ENCODE measurements around the gene TSPAN6. TPM values are rescaled to one million over a fixed set of nuclear protein-coding genes. Genes with fewer than 3 reads are reported as not detected.

The TSPAN6 gene
- total RNA-seq, 1 donor from 2014 or later, result 36.0 TPM

DNA sequence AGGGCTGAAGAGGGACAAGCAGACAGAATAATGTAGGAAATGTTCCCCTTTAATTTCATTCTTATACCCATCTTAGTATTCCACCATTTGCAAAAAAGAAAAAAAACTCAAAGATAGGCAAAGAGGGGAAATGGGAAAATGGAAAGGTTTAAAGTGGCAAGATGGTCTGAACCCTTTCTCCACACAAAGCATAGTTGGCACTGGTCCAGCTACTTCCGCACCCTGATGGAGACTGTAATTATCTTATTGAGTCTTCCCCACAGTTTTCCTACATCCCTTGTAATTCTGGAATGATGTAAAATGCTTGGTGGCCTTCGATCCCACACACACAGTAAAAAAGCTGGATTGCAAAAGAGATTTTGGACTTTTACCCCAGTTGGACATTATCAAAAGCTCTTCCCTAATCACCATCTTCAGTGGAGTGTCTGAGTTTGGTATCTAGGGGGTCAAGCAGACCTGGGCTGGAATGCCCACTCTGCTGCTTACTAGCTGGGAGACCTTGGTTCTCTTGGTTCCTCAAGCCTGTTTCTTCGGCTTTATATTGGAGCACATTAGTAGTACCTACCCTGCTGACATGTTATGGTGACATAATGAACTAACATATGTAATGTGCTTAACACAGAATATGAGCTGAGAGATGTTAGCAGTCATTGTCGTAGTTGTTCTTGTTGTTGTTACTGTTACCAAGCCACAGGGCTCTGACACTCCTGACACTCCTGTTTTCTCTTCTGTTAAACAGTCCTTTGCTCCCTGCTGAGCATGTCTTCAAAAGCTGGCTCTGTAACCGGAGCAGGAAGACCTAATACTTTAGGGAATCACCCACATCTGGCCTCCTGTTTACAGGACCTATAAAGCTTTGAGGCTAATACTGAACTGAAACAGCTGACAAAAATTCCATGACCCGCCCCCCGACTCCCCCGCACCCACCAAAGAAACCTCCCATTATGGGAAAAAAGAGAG is 12.1 kb upstream of the TSPAN6 start:
- Histone ChIP-seq H3K9me3 (ENCODE audit: control insufficient read depth in 3 of 3, low read length in 3 of 3) (no peaks in the 10 kb centered on the region), H3K36me3 (ENCODE audit: control insufficient read depth in 3 of 3, insufficient read depth in 3 of 3, low read length in 3 of 3) (no peaks in the 10 kb centered on the region), H3K27me3 (ENCODE audit: control insufficient read depth in 3 of 3, insufficient read depth in 3 of 3, low read length in 3 of 3) (peaks cover 0 to 14% (median 0%) of the 10 kb centered on the region in 3 donors), H3K4me3 (ENCODE audit: low read length in 3 of 3) (no peak overlapping the region), H3K27ac (ENCODE audit: low read depth, low read length) (peak overlapping the region; percentile 78), H3K9ac (ENCODE audit: low read depth in 1 of 3, low read length in 3 of 3) (no peak overlapping the region), H3K4me1 (ENCODE audit: control insufficient read depth in 3 of 3, insufficient read depth in 3 of 3, low read length in 3 of 3) (peaks cover 0 to 14% (median 0%) of the 10 kb centered on the region in 3 donors)

- peak overlapping the region; percentile 78 for H3K27ac ChIP-seq (ENCODE audit: low read depth, low read length)
- H3K9ac ChIP-seq (ENCODE audit: low read depth in 1 of 3, low read length in 3 of 3), result no peak overlapping the region
- no peaks in the 10 kb centered on the region for H3K36me3 ChIP-seq (ENCODE audit: control insufficient read depth in 3 of 3, insufficient read depth in 3 of 3, low read length in 3 of 3)
- H3K4me1 ChIP-seq (ENCODE audit: control insufficient read depth in 3 of 3, insufficient read depth in 3 of 3, low read length in 3 of 3), result peaks cover 0 to 14% (median 0%) of the 10 kb centered on the region in 3 donors
- H3K27me3 ChIP-seq (ENCODE audit: control insufficient read depth in 3 of 3, insufficient read depth in 3 of 3, low read length in 3 of 3), result peaks cover 0 to 14% (median 0%) of the 10 kb centered on the region in 3 donors
- no peaks in the 10 kb centered on the region for H3K9me3 ChIP-seq (ENCODE audit: control insufficient read depth in 3 of 3, low read length in 3 of 3)
- no peak overlapping the region for H3K4me3 ChIP-seq (ENCODE audit: low read length in 3 of 3)
Observed at GRCh38 chrX:100647739-100648138, 11.1 kb upstream of the TSPAN6 start.

DNA sequence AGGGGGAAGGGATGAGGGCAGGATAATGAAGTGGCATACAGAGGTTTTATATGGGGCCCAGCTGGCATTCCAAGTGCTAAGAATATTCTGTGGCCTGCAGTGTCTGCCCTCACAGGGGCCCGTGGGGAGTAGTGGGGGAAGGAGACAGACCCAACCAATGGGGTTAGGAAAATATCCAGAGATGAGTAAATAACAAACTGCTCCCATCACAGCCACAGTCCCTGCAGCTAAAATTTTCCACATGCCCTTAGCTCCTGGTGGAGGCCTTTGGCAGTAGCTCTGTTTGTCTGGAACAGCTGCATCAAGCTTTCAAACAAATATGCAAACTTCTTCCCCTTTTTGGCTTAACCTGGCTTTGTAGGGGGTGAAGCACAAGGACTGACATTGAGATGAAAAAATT is 10.5 kb upstream of the TSPAN6 start:
- Histone ChIP-seq H3K9me3 (ENCODE audit: control insufficient read depth in 3 of 3, low read length in 3 of 3) (no peaks in the 10 kb centered on the region), H3K27me3 (ENCODE audit: control insufficient read depth in 3 of 3, insufficient read depth in 3 of 3, low read length in 3 of 3) (peaks cover 0 to 14% (median 0%) of the 10 kb centered on the region in 3 donors), H3K4me3 (ENCODE audit: low read length in 3 of 3) (no peak overlapping the region), H3K36me3 (ENCODE audit: control insufficient read depth in 3 of 3, insufficient read depth in 3 of 3, low read length in 3 of 3) (no peaks in the 10 kb centered on the region), H3K27ac (ENCODE audit: low read depth, low read length) (peak overlapping the region; percentile 52), H3K4me1 (ENCODE audit: control insufficient read depth in 3 of 3, insufficient read depth in 3 of 3, low read length in 3 of 3) (peaks cover 0 to 14% (median 0%) of the 10 kb centered on the region in 3 donors), H3K9ac (ENCODE audit: low read depth in 1 of 3, low read length in 3 of 3) (no peak overlapping the region)

DNA sequence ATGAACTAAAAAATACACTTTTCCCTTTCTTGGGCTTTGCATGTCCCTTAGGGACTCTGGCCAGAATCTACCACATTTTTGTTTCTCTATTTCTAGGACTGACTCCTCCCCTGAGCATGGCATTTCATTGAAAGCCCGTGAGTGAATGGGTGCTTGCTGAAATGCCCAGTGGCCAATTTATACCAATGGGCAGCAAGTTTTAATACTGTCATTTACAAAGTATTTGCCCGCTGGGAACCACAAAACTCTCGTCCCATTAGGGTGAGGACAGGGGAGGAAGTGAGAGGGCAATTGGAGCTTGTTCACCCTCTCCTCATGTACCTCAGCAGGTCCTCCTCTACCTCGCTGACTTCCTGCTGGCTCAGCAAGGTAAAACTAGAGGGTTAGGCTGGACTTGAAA is 8.5 kb upstream of the TSPAN6 start:
- no peak overlapping the region for H3K4me3 ChIP-seq (ENCODE audit: low read length in 3 of 3)
- peaks cover 0 to 14% (median 0%) of the 10 kb centered on the region in 3 donors for H3K27me3 ChIP-seq (ENCODE audit: control insufficient read depth in 3 of 3, insufficient read depth in 3 of 3, low read length in 3 of 3)
- H3K27ac ChIP-seq (ENCODE audit: low read depth, low read length), result peak overlapping the region; percentile 52
- no peaks in the 10 kb centered on the region for H3K36me3 ChIP-seq (ENCODE audit: control insufficient read depth in 3 of 3, insufficient read depth in 3 of 3, low read length in 3 of 3)
- H3K4me1 ChIP-seq (ENCODE audit: control insufficient read depth in 3 of 3, insufficient read depth in 3 of 3, low read length in 3 of 3), result peaks cover 0 to 12% (median 0%) of the 10 kb centered on the region in 3 donors
- H3K9me3 ChIP-seq (ENCODE audit: control insufficient read depth in 3 of 3, low read length in 3 of 3), result no peaks in the 10 kb centered on the region
- peak overlapping the region in 1 of 3 donors; percentile 25 for H3K9ac ChIP-seq (ENCODE audit: low read depth in 1 of 3, low read length in 3 of 3)

GRCh38 chrX:100643956-100644860 is 7.6 kb upstream of the TSPAN6 start, which contains the start of gene SRPX2:
TSS of gene SRPX2 (plus strand) at chrX:100644199. CDS start at chrX:100646323, 2,124 bp downstream.
- Histone ChIP-seq H3K9me3 (ENCODE audit: control insufficient read depth in 3 of 3, low read length in 3 of 3) (no peaks in the 10 kb centered on the region), H3K36me3 (ENCODE audit: control insufficient read depth in 3 of 3, insufficient read depth in 3 of 3, low read length in 3 of 3) (no peaks in the 10 kb centered on the region), H3K4me3 (ENCODE audit: low read length in 3 of 3) (peak within 1 kb of the TSS in 2 of 3 donors; percentile 10 to 67), H3K9ac (ENCODE audit: low read depth in 1 of 3, low read length in 3 of 3) (peak within 1 kb of the TSS in 1 of 3 donors; percentile 25), H3K4me1 (ENCODE audit: control insufficient read depth in 3 of 3, insufficient read depth in 3 of 3, low read length in 3 of 3) (peaks cover 0 to 10% (median 0%) of the 10 kb centered on the region in 3 donors), H3K27me3 (ENCODE audit: control insufficient read depth in 3 of 3, insufficient read depth in 3 of 3, low read length in 3 of 3) (peaks cover 0 to 14% (median 0%) of the 10 kb centered on the region in 3 donors), H3K27ac (ENCODE audit: low read depth, low read length) (peak within 1 kb of the TSS; percentile 52)

DNA sequence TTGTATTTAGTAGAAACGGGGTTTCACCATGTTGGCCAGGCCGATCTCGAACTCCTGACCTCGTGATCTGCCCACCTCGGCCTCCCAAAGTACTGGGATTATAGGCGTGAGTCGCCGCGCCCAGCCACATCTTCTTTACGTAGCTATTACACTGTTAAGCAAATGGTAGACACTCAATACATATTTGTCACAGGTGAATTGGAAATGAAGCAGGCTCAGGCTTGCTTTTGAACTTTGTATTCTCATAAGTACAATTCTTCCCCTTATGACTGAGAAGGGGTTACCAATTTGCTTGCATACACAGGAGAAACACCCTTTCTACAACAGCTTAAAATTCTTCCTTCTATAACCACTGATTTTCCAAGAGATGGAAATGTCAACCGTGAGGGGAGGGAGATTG is 6.6 kb upstream of the TSPAN6 start:
- no peak overlapping the region for H3K9ac ChIP-seq (ENCODE audit: low read depth in 1 of 3, low read length in 3 of 3)
- H3K27me3 ChIP-seq (ENCODE audit: control insufficient read depth in 3 of 3, insufficient read depth in 3 of 3, low read length in 3 of 3), result peaks cover 0 to 14% (median 0%) of the 10 kb centered on the region in 3 donors
- no peak overlapping the region for H3K27ac ChIP-seq (ENCODE audit: low read depth, low read length)
- H3K4me3 ChIP-seq (ENCODE audit: low read length in 3 of 3), result no peak overlapping the region
- H3K4me1 ChIP-seq (ENCODE audit: control insufficient read depth in 3 of 3, insufficient read depth in 3 of 3, low read length in 3 of 3), result peaks cover 0 to 6% (median 0%) of the 10 kb centered on the region in 3 donors
- no peaks in the 10 kb centered on the region for H3K9me3 ChIP-seq (ENCODE audit: control insufficient read depth in 3 of 3, low read length in 3 of 3)
- H3K36me3 ChIP-seq (ENCODE audit: control insufficient read depth in 3 of 3, insufficient read depth in 3 of 3, low read length in 3 of 3), result no peaks in the 10 kb centered on the region

- no peaks in the 10 kb centered on the region for H3K36me3 ChIP-seq (ENCODE audit: control insufficient read depth in 3 of 3, insufficient read depth in 3 of 3, low read length in 3 of 3)
Observed at GRCh38 chrX:100642290-100642689, 5.7 kb upstream of the TSPAN6 start.

DNA sequence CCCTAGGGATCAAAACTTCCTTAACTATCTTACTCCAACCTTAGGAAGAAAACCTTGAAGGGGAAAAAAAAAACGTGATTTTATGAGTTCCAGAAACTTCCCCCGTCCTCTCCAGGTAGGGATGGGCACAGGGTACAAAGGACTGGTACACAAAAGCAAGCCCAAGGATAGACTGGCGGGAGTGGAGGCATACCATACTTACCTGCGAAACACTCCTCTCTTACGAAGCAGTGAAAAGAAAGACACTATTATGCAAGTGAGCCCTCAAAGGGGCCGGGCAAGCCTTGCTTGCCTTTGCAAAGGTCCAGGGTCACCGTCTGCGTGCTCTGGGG is 651 bp downstream of the TSPAN6 start:
- H3K9me3 ChIP-seq (ENCODE audit: control insufficient read depth in 3 of 3, low read length in 3 of 3), result no peaks in the 10 kb centered on the region

More at GRCh38 chrX:100642290-100642689, 5.7 kb upstream of the TSPAN6 start:
- no peak overlapping the region for H3K27ac ChIP-seq (ENCODE audit: low read depth, low read length)
- no peaks in the 10 kb centered on the region for H3K9me3 ChIP-seq (ENCODE audit: control insufficient read depth in 3 of 3, low read length in 3 of 3)
- H3K9ac ChIP-seq (ENCODE audit: low read depth in 1 of 3, low read length in 3 of 3), result no peak overlapping the region
- H3K4me1 ChIP-seq (ENCODE audit: control insufficient read depth in 3 of 3, insufficient read depth in 3 of 3, low read length in 3 of 3), result no peaks in the 10 kb centered on the region
- peaks cover 0 to 14% (median 0%) of the 10 kb centered on the region in 3 donors for H3K27me3 ChIP-seq (ENCODE audit: control insufficient read depth in 3 of 3, insufficient read depth in 3 of 3, low read length in 3 of 3)
- no peak overlapping the region for H3K4me3 ChIP-seq (ENCODE audit: low read length in 3 of 3)

GRCh38 chrX:100635040-100635439 is 1.6 kb downstream of the TSPAN6 start:
- Histone ChIP-seq H3K9me3 (ENCODE audit: control insufficient read depth in 3 of 3, low read length in 3 of 3) (no peaks in the 10 kb centered on the region), H3K4me1 (ENCODE audit: control insufficient read depth in 3 of 3, insufficient read depth in 3 of 3, low read length in 3 of 3) (peaks cover 0 to 3% (median 0%) of the 10 kb centered on the region in 3 donors), H3K27me3 (ENCODE audit: control insufficient read depth in 3 of 3, insufficient read depth in 3 of 3, low read length in 3 of 3) (peaks cover 0 to 5% (median 0%) of the 10 kb centered on the region in 3 donors), H3K27ac (ENCODE audit: low read depth, low read length) (no peak overlapping the region), H3K36me3 (ENCODE audit: control insufficient read depth in 3 of 3, insufficient read depth in 3 of 3, low read length in 3 of 3) (peaks cover 0 to 8% (median 0%) of the 10 kb centered on the region in 3 donors), H3K9ac (ENCODE audit: low read depth in 1 of 3, low read length in 3 of 3) (no peak overlapping the region), H3K4me3 (ENCODE audit: low read length in 3 of 3) (no peak overlapping the region)

More for the DNA sequence above, 651 bp downstream of the TSPAN6 start:
- Histone ChIP-seq H3K4me3 (ENCODE audit: low read length in 3 of 3) (peak overlapping the region; percentile 66 to 76 (median 76)), H3K4me1 (ENCODE audit: control insufficient read depth in 3 of 3, insufficient read depth in 3 of 3, low read length in 3 of 3) (peaks cover 0 to 3% (median 0%) of the 10 kb centered on the region in 3 donors), H3K9ac (ENCODE audit: low read depth in 1 of 3, low read length in 3 of 3) (peak overlapping the region; percentile 70 to 79 (median 72)), H3K36me3 (ENCODE audit: control insufficient read depth in 3 of 3, insufficient read depth in 3 of 3, low read length in 3 of 3) (peaks cover 0 to 3% (median 0%) of the 10 kb centered on the region in 3 donors), H3K27ac (ENCODE audit: low read depth, low read length) (no peak overlapping the region), H3K27me3 (ENCODE audit: control insufficient read depth in 3 of 3, insufficient read depth in 3 of 3, low read length in 3 of 3) (no peaks in the 10 kb centered on the region)
